B cell (primary cell): ENCODE results near the gene SYCP3. TPM values are rescaled to one million over a fixed set of nuclear protein-coding genes. Genes with fewer than 3 reads are reported as not detected.

Experiments used
- ATAC-seq: fragments of 200-7000 bp; cut with Tn5 transposase; one replicate; pipeline ENCODE4 v1.10.0; 2021; ENCODE audit warnings: low read depth, mild to moderate bottlenecking, moderate number of reproducible peaks, moderate library complexity
- CTCF ChIA-PET: fragments of 350-600 bp; sonication (Branson Sonifier 250); formaldehyde crosslinking; loops from one replicate; lab custom pipeline; 2021; ENCODE audit warnings: antibody characterized with exemption, inconsistent platforms; lab: Charles Lee
- POLR2A ChIA-PET: fragments of 350-600 bp; sonication (Branson Sonifier 250); formaldehyde crosslinking; loops from one replicate; lab custom pipeline; 2021; ENCODE audit warnings: antibody characterized with exemption; lab: Charles Lee
- DNase-seq: peaks from one replicate; pipeline ENCODE4 v3.0.0; 2013
- H2AFZ ChIP-seq: 2 replicates; pipeline ENCODE4 v1.6.1; 2012; ENCODE audit warnings: mild to moderate bottlenecking, low read depth, low read length; ENCODE audit not compliant: insufficient read depth, poor library complexity, severe bottlenecking
- H3K27ac ChIP-seq, 2 donors: 1 replicate in 1 of 2; 2 replicates in 1 of 2; pipeline ENCODE4 v1.5.1; 2012 to 2013; ENCODE audit warnings: low read length in 2 of 2, mild to moderate bottlenecking in 2 of 2, moderate library complexity in 1 of 2
- H3K27me3 ChIP-seq, 4 experiments: fragments of 200-600 bp in 1 of 4; sonication (generic) in 1 of 4; replicated peaks in 1 of 4; 1 replicate in 2 of 4; 2 replicates in 2 of 4; pipeline versions ENCODE4 v1.6.1 to v1.7.0; 2013 to 2016; ENCODE audit warnings: low read length in 3 of 4, mild to moderate bottlenecking in 2 of 4, mixed read lengths in 1 of 4, moderate library complexity in 1 of 4; ENCODE audit not compliant: insufficient read depth in 4 of 4, control insufficient read depth in 3 of 4; ENCODE audit errors: control extremely low read depth in 1 of 4
- H3K36me3 ChIP-seq, 2 experiments: replicated peaks in 1 of 2; 1 replicate in 1 of 2; 2 replicates in 1 of 2; pipeline versions ENCODE4 v1.6.1 to v1.7.1; 2013; ENCODE audit warnings: low read length in 1 of 2; ENCODE audit not compliant: insufficient read depth in 2 of 2, control insufficient read depth in 1 of 2; ENCODE audit errors: control extremely low read depth in 1 of 2, extremely low read depth in 1 of 2
- H3K4me1 ChIP-seq, 2 donors: fragments of 200-600 bp in 1 of 2; sonication (generic) in 1 of 2; 1 replicate in 1 of 2; 2 replicates in 1 of 2; pipeline versions ENCODE4 v1.5.1 to v1.6.1; 2013 to 2017; ENCODE audit warnings: low read length in 2 of 2; ENCODE audit not compliant: control insufficient read depth in 2 of 2, insufficient read depth in 2 of 2
- H3K4me2 ChIP-seq: replicated peaks from 2 replicates; pipeline ENCODE3; 2012; ENCODE audit warnings: mild to moderate bottlenecking, low read depth, low read length; ENCODE audit not compliant: poor library complexity, severe bottlenecking
- H3K4me3 ChIP-seq, 5 experiments: fragments of 200-600 bp in 1 of 5; sonication (generic) in 1 of 5; 1 replicate in 3 of 5; 2 replicates in 2 of 5; pipeline versions ENCODE4 v1.5.1 to v1.7.0; 2011 to 2016; ENCODE audit warnings: low read length in 4 of 5, mild to moderate bottlenecking in 4 of 5, low read depth in 2 of 5, control low read depth in 1 of 5, moderate library complexity in 1 of 5; ENCODE audit not compliant: insufficient read depth in 1 of 5; ENCODE audit errors: control extremely low read depth in 1 of 5, extremely low read depth in 1 of 5
- H3K79me2 ChIP-seq: fragments of 200-600 bp; sonication (generic); one replicate; pipeline ENCODE4 v1.6.0; 2016; ENCODE audit warnings: low read length; ENCODE audit not compliant: control insufficient read depth, insufficient read depth
- H3K9ac ChIP-seq: fragments of 200-600 bp; sonication (generic); 2 replicates; pipeline ENCODE4 v1.6.1; 2017; ENCODE audit warnings: mild to moderate bottlenecking, low read length, moderate library complexity
- H3K9me3 ChIP-seq, 3 donors: one replicate each; pipeline versions ENCODE4 v1.6.1 to v1.7.1; 2013; ENCODE audit warnings: low read length in 2 of 3; ENCODE audit not compliant: control insufficient read depth in 2 of 3, insufficient read depth in 1 of 3; ENCODE audit errors: control extremely low read depth in 1 of 3
- H4K20me1 ChIP-seq: 2 replicates; pipeline ENCODE4 v1.6.0; 2012; ENCODE audit warnings: mild to moderate bottlenecking, low read length; ENCODE audit not compliant: insufficient read depth, control insufficient read depth, poor library complexity, severe bottlenecking
- H3K27ac Mint-ChIP-seq: one replicate; pipeline ENCODE4 v1.8.0; 2021; ENCODE audit warnings: mixed read lengths
- H3K27me3 Mint-ChIP-seq: one replicate; pipeline ENCODE4 v1.8.0; 2021; ENCODE audit warnings: mixed read lengths
- H3K4me1 Mint-ChIP-seq: one replicate; pipeline ENCODE4 v1.8.0; 2021; ENCODE audit warnings: mixed read lengths
- H3K4me3 Mint-ChIP-seq: one replicate; pipeline ENCODE4 v1.8.0; 2021; ENCODE audit warnings: mixed read lengths
- H3K9me3 Mint-ChIP-seq: one replicate; pipeline ENCODE4 v1.8.0; 2022; ENCODE audit warnings: mixed read lengths; ENCODE audit not compliant: insufficient read depth
- CTCF ChIP-seq: fragments of 200-600 bp; IDR thresholded peaks from one replicate; pipeline ENCODE4 v1.8.0; 2022; ENCODE audit warnings: antibody characterized with exemption, mild to moderate bottlenecking
- EZH2 ChIP-seq: IDR thresholded peaks from 2 replicates; pipeline ENCODE4 v1.6.1; 2012; ENCODE audit warnings: borderline replicate concordance, low read depth, mild to moderate bottlenecking, moderate library complexity, low read length; ENCODE audit not compliant: insufficient read depth, poor library complexity, severe bottlenecking
- WGBS: methylation state at CpG from one replicate; pipeline ENCODE4 v1.1.5; 2013; ENCODE audit warnings: missing lambda C conversion rate; ENCODE audit not compliant: insufficient coverage; 5-methylcytosine and 5-hydroxymethylcytosine counted together
- intact Hi-C: fragments of 100-400 bp; cut with micrococcal nuclease; formaldehyde crosslinking; loops from one replicate; pipeline ENCODE4 v1.10.0; 2022
- polyA plus RNA-seq: library from polyadenylated mRNA; depleted of rRNA; stranded (reverse); fragments of >200 nt; gene quantifications from 2 replicates; pipeline ENCODE4 v1.2.3, GENCODE V29; 2012
- total RNA-seq, 2 donors: library from RNA; stranded (reverse); fragments of 120-200 nt in 1 of 2; gene quantifications; 1 replicate in 1 of 2; 2 replicates in 1 of 2; pipeline versions ENCODE4 v1.2.3 to v1.2.4, GENCODE V29; 2013 to 2022

SYCP3 gene
- total and polyA plus RNA-seq, 2 donors (not counting 1 experiment from before 2014, with no cell fraction given), result 0.04 to 0.12 TPM

- no peaks in the 10 kb centered on the region for H3K9me3 ChIP-seq
- WGBS, result no CpG with 5 or more reads among the region's 2 CpGs
- H3K9ac ChIP-seq, result no peak overlapping the region
- H3K36me3 ChIP-seq, result peaks cover 4 to 21% of the 10 kb centered on the region in 2 experiments
- no peak overlapping the region for H3K4me2 ChIP-seq
- no peak for ATAC-seq
- CTCF ChIA-PET, result interaction anchor here (2.0 to 2.2 kb wide), 3 partner anchors 9 to 71 kb away, joined by 6 to 10 read pairs (median 7); no protein-coding TSS in a partner anchor
- POLR2A ChIA-PET, result no interaction called here
- no peaks in the 10 kb centered on the region for H3K9me3 Mint-ChIP-seq
- no peak overlapping the region for H2AFZ ChIP-seq
- H3K27me3 Mint-ChIP-seq, result no peaks in the 10 kb centered on the region
- DNase-seq, result no peak
- TF ChIP-seq EZH2 (no peak), CTCF (no peak)
- no peaks in the 10 kb centered on the region for H4K20me1 ChIP-seq
- intact Hi-C loops, result no loop called here
- no peaks in the 10 kb centered on the region for H3K79me2 ChIP-seq
- H3K4me3 ChIP-seq, result no peak overlapping the region
- no peaks in the 10 kb centered on the region for H3K4me1 ChIP-seq
- no peak overlapping the region for H3K27ac Mint-ChIP-seq
- no peak overlapping the region for H3K27ac ChIP-seq
- H3K4me1 Mint-ChIP-seq, result peaks cover 1% of the 10 kb centered on the region
- H3K27me3 ChIP-seq, result no peaks in the 10 kb centered on the region
- no peak overlapping the region for H3K4me3 Mint-ChIP-seq
Observed at GRCh38 chr12:101768781-101769180, 29.5 kb upstream of the SYCP3 start.

GRCh38 chr12:101767537-101767936, 28.3 kb upstream of the SYCP3 start:
- no peak for DNase-seq
- no CpG with 5 or more reads among the region's 1 CpG for WGBS
- Histone ChIP-seq H3K79me2 (no peaks in the 10 kb centered on the region), H3K4me1 (no peaks in the 10 kb centered on the region), H3K9me3 (no peaks in the 10 kb centered on the region), H3K27ac (no peak overlapping the region), H3K4me3 (no peak overlapping the region), H2AFZ (no peak overlapping the region), H3K9ac (no peak overlapping the region), H3K27me3 (no peaks in the 10 kb centered on the region), H4K20me1 (no peaks in the 10 kb centered on the region), H3K36me3 (peaks cover 4 to 21% of the 10 kb centered on the region in 2 experiments), H3K4me2 (no peak overlapping the region)
- Mint-ChIP-seq H3K27me3 (no peaks in the 10 kb centered on the region), H3K4me1 (peaks cover 6% of the 10 kb centered on the region), H3K27ac (no peak overlapping the region), H3K4me3 (no peak overlapping the region), H3K9me3 (no peaks in the 10 kb centered on the region)
- intact Hi-C loops, result no loop called here
- TF ChIP-seq CTCF (no peak), EZH2 (no peak)
- ChIA-PET CTCF (interaction anchor here (0.9 to 2.3 kb wide), 3 partner anchors 12 to 353 kb away, joined by 3 to 6 read pairs (median 4); no protein-coding TSS in a partner anchor), POLR2A (no interaction called here)
- no peak for ATAC-seq
